Endothelial cell of coronary artery (primary cell): ENCODE results near the gene EPX. TPM values are rescaled to one million over a fixed set of nuclear protein-coding genes. Genes with fewer than 3 reads are reported as not detected.

Source experiments
- total RNA-seq: library from RNA; depleted of rRNA; stranded (reverse); fragments of >200 nt; gene quantifications from 2 replicates; pipeline ENCODE4 v1.2.3, GENCODE V29; 2014

Gene EPX
- not detected in 2 replicates for total RNA-seq

GRCh38 chr17:58192612-58193011 is at the start of gene EPX:
Gene EPX (plus strand): TSS chr17:58192726. CDS start chr17:58192847, 121 bp downstream.

GRCh38 chr17:58147930-58148434 is 44.5 kb upstream of the EPX start, which contains the start of gene OR4D1:
Gene OR4D1 (plus strand): TSS chr17:58148384. CDS start chr17:58155154, 6,770 bp downstream.

GRCh38 chr17:58166682-58167081 is 25.8 kb upstream of the EPX start, which contains the start of gene OR4D2:
Gene OR4D2 (plus strand): TSS chr17:58166982. CDS start chr17:58169656, 2,674 bp downstream.

GRCh38 chr17:58219007-58219788 is 26.7 kb downstream of the EPX start, which contains the start of gene MKS1:
Gene MKS1 (minus strand): TSS chr17:58219255. CDS start chr17:58219230, 25 bp downstream.

GRCh38 chr17:58238147-58238634 is 45.7 kb downstream of the EPX start, which contains the start of gene LPO:
Gene LPO (plus strand): TSS chr17:58238584. CDS start chr17:58242980, 4,396 bp downstream.

Other genes with a start within 250 kb of the EPX start
- gene CUEDC1, start 237.3 kb upstream of the EPX start, total RNA-seq = 5.5 and 7.1 TPM in 2 replicates
- gene VEZF1, start 204.5 kb upstream of the EPX start, total RNA-seq = 28.8 and 32.7 TPM in 2 replicates
- gene SRSF1, start 185.5 kb upstream of the EPX start, total RNA-seq = 458 and 607 TPM in 2 replicates
- 11.0 and 15.6 TPM in 2 replicates for gene DYNLL2, start 109.3 kb upstream of the EPX start, total RNA-seq
- not detected in 2 replicates for gene OR4D1, start 44.3 kb upstream of the EPX start, total RNA-seq
- gene OR4D2, start 25.7 kb upstream of the EPX start, total RNA-seq = not detected in 2 replicates
- gene MKS1, start 26.5 kb downstream of the EPX start, total RNA-seq = 11.2 and 13.0 TPM in 2 replicates
- not detected in 2 replicates for gene LPO, start 45.9 kb downstream of the EPX start, total RNA-seq
- gene MPO, start 88.2 kb downstream of the EPX start, total RNA-seq = not detected in 2 replicates
- not detected in 2 replicates for gene TSPOAP1, start 136.1 kb downstream of the EPX start, total RNA-seq
- gene SUPT4H1, start 159.5 kb downstream of the EPX start, total RNA-seq = 38.3 and 49.4 TPM in 2 replicates
- gene RNF43, start 224.8 kb downstream of the EPX start, total RNA-seq = under 0.01 TPM in 1 of 2 replicates, not detected in the other